LHCN-M2 (cell line): Measurements from ENCODE around the gene TYROBP. TPM values are rescaled to one million over a fixed set of nuclear protein-coding genes. Genes with fewer than 3 reads are reported as not detected.
"Not testable (repeated sequence)": the region's sequence is repeated elsewhere in the genome, so short reads cannot be mapped to it uniquely, and the experiment has no call there.

Experiments used
- DNase-seq: peaks from one replicate; pipeline ENCODE4 v3.0.0-alpha.2; 2012; ENCODE audit warnings: low read depth
- total RNA-seq: library from RNA; depleted of rRNA; stranded (reverse); fragments of >200 nt; gene quantifications from 2 replicates; pipeline ENCODE4 v1.2.3, GENCODE V29; 2014

TYROBP gene
- total RNA-seq, 1 experiment from 2014 or later: not detected

DNA sequence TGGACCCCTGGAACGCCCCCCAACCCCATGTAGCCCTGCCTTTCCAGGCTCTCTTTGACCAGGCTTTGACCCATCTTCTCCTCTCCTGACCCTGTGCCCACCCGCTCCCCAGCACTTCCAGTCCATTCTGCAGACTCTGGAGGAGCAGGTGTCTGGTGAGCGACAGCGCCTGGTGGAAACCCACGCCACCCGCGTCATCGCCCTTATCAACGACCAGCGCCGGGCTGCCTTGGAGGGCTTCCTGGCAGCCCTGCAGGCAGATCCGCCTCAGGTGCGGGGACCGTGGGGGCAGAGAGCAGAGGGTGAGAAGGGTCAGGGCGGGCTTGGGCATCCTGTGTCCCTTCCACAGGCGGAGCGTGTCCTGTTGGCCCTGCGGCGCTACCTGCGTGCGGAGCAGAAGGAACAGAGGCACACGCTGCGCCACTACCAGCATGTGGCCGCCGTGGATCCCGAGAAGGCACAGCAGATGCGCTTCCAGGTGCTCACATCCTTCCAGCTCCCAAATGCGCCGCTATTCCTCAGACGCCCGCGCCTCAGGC lies 33.6 kb downstream of the TYROBP start:
- DNase-seq: no peak

- DNase-seq: no peak
Measured at GRCh38 chr19:35872180-35872579, 35.9 kb downstream of the TYROBP start.

- DNase-seq: no peak
Measured at GRCh38 chr19:35871611-35872010, 36.5 kb downstream of the TYROBP start.

DNA sequence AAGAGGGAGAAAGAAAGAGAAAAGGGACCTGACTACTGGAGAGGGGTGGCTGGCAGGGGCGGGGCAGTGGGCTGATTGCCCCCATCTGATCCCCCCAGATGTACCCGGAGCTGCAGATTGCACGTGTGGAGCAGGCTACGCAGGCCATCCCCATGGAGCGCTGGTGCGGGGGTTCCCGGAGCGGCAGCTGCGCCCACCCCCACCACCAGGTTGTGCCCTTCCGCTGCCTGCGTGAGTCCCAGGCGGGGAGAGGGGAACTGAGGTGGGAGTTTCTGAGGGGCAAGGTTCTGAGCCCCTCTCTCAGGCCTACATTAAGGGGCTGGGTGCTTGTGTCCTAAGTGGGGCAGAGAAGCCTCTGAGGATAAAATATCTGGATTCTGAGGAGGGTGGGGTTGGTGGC lies 37.3 kb downstream of the TYROBP start:
- DNase-seq: no peak

DNA sequence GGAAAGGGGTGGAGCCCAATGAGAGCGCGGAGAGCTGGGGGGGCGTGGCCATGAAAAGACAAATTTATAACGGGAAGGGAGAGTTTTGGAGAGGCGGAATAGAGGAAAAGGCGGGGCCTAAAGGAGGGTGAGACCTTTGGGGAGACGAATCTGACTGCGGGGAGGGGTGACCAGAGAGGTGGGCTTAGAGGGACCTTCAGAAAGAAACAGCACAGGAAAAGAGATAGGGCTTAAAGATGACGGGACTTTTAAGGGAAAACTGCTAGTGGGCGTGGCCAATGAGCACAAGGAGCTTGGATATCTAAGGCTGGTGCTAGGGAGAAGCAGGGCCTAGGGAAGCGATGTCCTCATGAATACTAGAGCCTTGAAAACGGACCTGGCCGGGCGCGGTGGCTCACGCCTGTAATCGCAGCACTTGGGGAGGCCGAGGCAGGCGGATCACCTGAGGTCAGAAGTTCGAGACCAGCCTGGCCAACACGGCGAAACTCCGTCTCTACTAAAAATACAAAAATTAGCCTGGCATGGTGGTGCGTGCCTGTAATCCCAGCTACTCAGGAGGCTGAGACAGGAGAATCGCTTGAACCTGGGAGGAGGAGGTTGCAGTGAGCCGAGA lies 37.9 kb downstream of the TYROBP start:
- DNase-seq: not testable (repeated sequence)

GRCh38 chr19:35869327-35870123 lies 38.6 kb downstream of the TYROBP start:
- peak; percentile 53 for DNase-seq

- DNase-seq: no peak
Measured at GRCh38 chr19:35868823-35869326, 39.2 kb downstream of the TYROBP start.

DNA sequence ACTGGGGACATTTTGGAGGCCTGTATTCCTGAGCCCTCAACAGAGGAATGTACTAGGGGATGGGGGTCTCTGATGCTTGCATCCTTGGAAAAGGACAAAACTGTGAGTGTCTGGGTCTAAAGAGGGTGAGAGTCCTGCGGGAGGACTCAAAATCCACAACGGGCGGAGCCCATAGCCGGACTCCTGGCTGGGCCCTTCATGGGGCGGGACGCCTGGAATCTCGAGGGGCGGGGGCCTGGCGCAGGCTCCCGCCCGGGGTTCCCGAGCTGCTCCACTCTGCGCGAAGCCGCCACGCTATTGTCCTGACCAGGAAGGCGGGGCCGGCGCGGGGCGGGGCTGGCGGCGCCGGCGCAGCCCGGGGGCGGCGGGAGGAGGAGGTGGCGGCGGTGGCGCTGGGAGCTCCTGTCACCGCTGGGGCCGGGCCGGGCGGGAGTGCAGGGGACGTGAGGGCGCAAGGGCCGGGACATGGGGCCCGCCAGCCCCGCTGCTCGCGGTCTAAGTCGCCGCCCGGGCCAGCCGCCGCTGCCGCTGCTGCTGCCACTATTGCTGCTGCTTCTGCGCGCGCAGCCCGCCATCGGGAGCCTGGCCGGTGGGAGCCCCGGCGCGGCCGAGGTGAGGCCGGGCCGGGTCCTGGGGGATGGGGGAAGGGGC lies 39.8 kb downstream of the TYROBP start, which contains the start of gene APLP1:
APLP1 (plus strand) TSS at position 403 of the 651 bp plus-strand sequence; CDS start at position 466, 63 bp downstream.
- DNase-seq: peak; percentile 26

DNA sequence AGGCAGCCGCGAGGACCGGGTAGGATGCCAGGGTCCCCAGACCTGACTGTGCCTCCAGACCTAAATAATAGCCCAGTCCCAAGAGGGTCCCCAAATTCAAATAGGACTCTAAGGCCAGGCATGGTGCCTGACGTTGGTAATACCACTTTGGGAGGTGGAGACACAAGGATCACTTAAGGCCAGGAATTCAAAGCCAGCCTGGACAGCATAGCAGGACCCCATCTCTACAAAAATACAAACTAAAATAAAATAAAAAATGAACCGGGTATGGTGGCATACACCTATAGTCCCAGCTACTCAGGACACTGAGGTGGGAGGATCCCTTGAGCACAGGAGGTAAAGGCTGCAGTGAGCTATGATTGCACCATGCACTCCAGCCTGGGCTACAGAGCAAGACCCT lies 45.1 kb downstream of the TYROBP start:
- no peak for DNase-seq

DNA sequence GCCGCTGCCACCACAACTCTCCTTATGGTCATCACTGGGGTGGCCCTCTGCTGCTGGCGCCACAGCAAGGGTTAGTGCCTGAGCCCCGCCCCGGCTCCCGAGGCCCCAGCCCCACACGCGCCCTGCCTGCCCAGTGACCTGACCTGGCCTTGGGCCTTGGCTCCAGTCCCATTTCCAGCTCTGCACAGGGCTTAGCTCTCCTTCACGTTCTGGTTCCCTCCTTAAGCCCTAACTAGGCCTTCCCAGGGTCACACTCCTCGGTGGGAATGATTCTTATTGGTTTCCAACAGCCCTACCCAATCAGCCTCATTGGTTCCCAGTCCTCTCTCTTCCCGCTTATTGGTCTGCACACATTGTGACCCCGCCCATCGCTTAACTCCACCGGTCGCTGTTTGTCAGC lies 45.6 kb downstream of the TYROBP start:
- DNase-seq: no peak

DNA sequence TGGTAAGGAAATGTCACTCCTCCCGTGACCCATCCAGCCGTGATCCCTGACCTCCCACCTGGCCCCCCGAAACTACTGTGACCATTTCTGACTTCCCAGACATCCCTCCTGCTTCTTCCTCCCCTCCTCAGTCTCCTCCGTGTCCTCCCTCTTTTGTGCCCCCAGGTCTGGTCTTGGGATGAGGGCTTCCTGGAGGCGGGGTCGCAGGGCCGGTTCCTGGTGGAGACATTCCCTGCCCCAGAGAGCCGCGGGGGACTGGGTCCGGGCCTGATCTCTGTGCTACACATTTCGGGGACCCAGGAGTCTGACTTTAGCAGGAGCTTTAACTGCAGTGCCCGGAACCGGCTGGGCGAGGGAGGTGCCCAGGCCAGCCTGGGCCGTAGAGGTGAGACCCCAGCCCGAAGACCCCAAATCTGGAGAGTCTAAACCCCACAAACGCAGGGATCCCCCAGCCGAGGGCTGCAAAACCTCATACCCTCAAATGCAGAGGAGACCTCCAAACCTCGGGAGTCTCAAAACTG lies 46.4 kb downstream of the TYROBP start:
- no peak for DNase-seq

DNA sequence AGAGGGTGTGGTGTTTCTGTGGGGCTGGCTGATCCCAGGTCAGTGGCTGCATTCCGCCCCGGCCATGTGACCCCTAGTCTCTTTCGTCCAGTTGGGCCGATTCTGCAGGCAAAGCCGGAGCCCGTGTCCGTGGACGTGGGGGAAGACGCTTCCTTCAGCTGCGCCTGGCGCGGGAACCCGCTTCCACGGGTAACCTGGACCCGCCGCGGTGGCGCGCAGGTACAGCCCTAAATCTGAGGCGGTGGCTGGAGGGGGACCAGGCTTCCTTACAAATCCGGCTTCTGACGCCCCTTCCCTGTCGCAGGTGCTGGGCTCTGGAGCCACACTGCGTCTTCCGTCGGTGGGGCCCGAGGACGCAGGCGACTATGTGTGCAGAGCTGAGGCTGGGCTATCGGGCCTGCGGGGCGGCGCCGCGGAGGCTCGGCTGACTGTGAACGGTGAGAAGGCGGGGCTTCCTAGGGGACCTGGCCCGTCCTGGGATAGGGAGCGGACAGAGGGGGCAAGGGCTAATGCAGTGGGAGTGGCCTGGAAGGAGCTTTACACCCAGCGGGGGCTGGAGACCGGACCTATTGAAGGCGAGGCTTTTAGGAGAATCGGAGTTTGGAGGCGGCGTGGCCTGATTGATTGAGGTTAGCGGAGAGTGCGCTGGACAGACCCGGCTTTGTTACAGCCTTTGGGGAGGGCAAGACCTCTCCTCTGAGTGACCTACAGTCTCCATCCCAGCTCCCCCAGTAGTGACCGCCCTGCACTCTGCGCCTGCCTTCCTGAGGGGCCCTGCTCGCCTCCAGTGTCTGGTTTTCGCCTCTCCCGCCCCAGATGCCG lies 47.1 kb downstream of the TYROBP start:
- no peak for DNase-seq

DNA sequence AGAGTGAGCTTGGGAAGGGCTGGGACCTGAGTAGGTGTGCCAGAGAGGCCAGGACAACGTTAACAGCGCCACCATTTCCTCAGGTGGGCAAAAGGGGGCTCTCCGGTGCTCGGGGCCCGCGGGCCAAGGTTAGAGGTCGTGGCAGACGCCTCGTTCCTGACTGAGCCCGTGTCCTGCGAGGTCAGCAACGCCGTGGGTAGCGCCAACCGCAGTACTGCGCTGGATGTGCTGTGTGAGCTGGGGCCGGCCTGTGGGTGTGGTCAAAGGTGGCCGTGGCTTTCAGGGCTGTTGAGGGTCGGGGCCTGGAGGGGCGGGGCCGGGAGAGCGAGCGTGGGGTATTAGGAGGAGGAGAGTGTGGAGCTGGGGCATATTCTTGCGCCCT lies 47.7 kb downstream of the TYROBP start:
- no peak for DNase-seq

GRCh38 chr19:35859414-35859813 lies 48.7 kb downstream of the TYROBP start:
- DNase-seq: no peak

DNA sequence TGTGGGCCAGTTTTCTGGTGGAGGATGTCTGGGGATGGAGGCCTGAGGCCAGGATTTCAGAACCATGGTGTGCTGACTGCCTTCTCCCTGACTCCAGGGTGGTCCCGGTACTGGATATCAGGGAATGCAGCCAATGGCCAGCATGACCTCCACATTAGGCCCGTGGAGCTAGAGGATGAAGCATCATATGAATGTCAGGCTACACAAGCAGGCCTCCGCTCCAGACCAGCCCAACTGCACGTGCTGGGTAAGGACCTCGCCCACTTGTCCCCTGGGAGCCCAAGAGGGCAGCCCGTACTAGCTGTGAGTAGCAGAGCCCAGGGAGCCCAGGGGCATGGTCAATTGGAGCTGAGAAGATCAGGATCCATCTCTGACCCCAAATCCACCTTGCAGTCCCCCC lies 49.8 kb downstream of the TYROBP start:
- DNase-seq: no peak

GRCh38 chr19:35856546-35857149 lies 51.4 kb downstream of the TYROBP start, which contains the start of gene KIRREL2:
Gene KIRREL2 (plus strand): TSS chr19:35856911. CDS start chr19:35857120, 209 bp downstream.
- DNase-seq: no peak
